Panc1 (cell line): Measurements from ENCODE around the gene EHMT2. TPM values are rescaled to one million over a fixed set of nuclear protein-coding genes. Genes with fewer than 3 reads are reported as not detected.
"Not testable (repeated sequence)": the region's sequence is repeated elsewhere in the genome, so short reads cannot be mapped to it uniquely, and the experiment has no call there.

Experiments used
- ATAC-seq: fragments of 200-7000 bp; cut with Tn5 transposase; 2 replicates; pipeline ENCODE4 v1.9.1; 2020; ENCODE audit warnings: mild to moderate bottlenecking, moderate library complexity
- BruUV-seq: library from RNA; stranded (reverse); fragments of 400-500 nt; replicated peaks from 2 replicates; lab custom pipeline; 2021; lab: Mats Ljungman, UMichigan
- CTCF ChIA-PET: fragments of 300-600 bp; sonication (Branson Sonifier 250); formaldehyde crosslinking; loops from one replicate; lab custom pipeline; 2022; ENCODE audit warnings: antibody characterized with exemption; lab: Charles Lee
- POLR2A ChIA-PET: fragments of 300-600 bp; sonication (Branson Sonifier 250); formaldehyde crosslinking; loops from one replicate; lab custom pipeline; 2022; ENCODE audit warnings: antibody characterized with exemption; lab: Charles Lee
- DNase-seq: peaks from one replicate; pipeline ENCODE4 v3.0.0-alpha.2; 2010; ENCODE audit warnings: low read depth, low spot score
- H3K27ac ChIP-seq: 2 replicates; pipeline ENCODE4 v1.5.1; 2011; ENCODE audit warnings: mild to moderate bottlenecking, low read length, inconsistent platforms
- H3K27me3 ChIP-seq: fragments of 200-500 bp; sonication (Bioruptor generic); 2 replicates; pipeline ENCODE4 v1.6.0; 2014; ENCODE audit warnings: low read length, inconsistent platforms; ENCODE audit not compliant: control insufficient read depth, insufficient read depth
- H3K36me3 ChIP-seq: fragments of 200-500 bp; sonication (Bioruptor generic); 2 replicates; pipeline ENCODE4 v1.5.1; 2014; ENCODE audit warnings: inconsistent platforms, mild to moderate bottlenecking, low read length, moderate library complexity; ENCODE audit not compliant: control insufficient read depth, insufficient read depth
- H3K4me1 ChIP-seq: 2 replicates; pipeline ENCODE4 v1.5.1; 2011; ENCODE audit warnings: inconsistent platforms, mild to moderate bottlenecking, low read length, moderate library complexity; ENCODE audit not compliant: control insufficient read depth, insufficient read depth
- H3K4me3 ChIP-seq, 2 experiments: 2 replicates each; pipeline ENCODE4 v1.5.1; 2011 to 2012; ENCODE audit warnings: low read depth in 2 of 2, low read length in 2 of 2, mild to moderate bottlenecking in 2 of 2, inconsistent platforms in 1 of 2, moderate library complexity in 1 of 2
- H3K9me3 ChIP-seq: fragments of 200-500 bp; sonication (Bioruptor generic); 2 replicates; pipeline ENCODE4 v1.5.1; 2014; ENCODE audit warnings: low read depth, mild to moderate bottlenecking, inconsistent platforms, low read length, moderate library complexity; ENCODE audit not compliant: control insufficient read depth, insufficient read depth
- CTCF ChIP-seq: fragments of 450-650 bp; IDR thresholded peaks from 2 replicates; pipeline ENCODE4 v1.5.1; 2017; ENCODE audit warnings: mild to moderate bottlenecking
- POLR2AphosphoS5 ChIP-seq: IDR thresholded peaks from 2 replicates; pipeline ENCODE4 v1.6.1; 2012; ENCODE audit warnings: mild to moderate bottlenecking, low read depth, low read length, moderate library complexity
- REST ChIP-seq, 2 experiments: IDR thresholded peaks; 2 replicates each; pipeline ENCODE4 v1.6.1; 2011 to 2012; ENCODE audit warnings: low read depth in 2 of 2, control low read depth in 1 of 2, low read length in 1 of 2, mild to moderate bottlenecking in 1 of 2, moderate library complexity in 1 of 2; ENCODE audit not compliant: insufficient read depth in 1 of 2
- SIN3A ChIP-seq: IDR thresholded peaks from 2 replicates; pipeline ENCODE4 v1.6.1; 2012; ENCODE audit warnings: low read depth, mild to moderate bottlenecking, low read length, moderate library complexity, borderline replicate concordance; ENCODE audit not compliant: insufficient read depth
- TCF7L2 ChIP-seq: IDR thresholded peaks from 2 replicates; pipeline ENCODE4 v1.6.1; 2011; ENCODE audit warnings: mild to moderate bottlenecking, low read depth, low read length, inconsistent platforms
- in situ Hi-C: cut with HindIII; loops from 2 replicates; pipeline ENCODE4 v1.10.0; 2016; ENCODE audit warnings: low sequenced_read_pairs, low pct_unique_long_range_greater_than_20kb
- intact Hi-C: fragments of 100-400 bp; cut with micrococcal nuclease; formaldehyde crosslinking; loops from one replicate; pipeline ENCODE4 v1.10.0; 2022; ENCODE audit not compliant: unreplicated experiment
- total RNA-seq: library from RNA; stranded (reverse); gene quantifications from one replicate; pipeline ENCODE4 v1.2.1, GENCODE V29; 2021; ENCODE audit not compliant: unreplicated experiment

The EHMT2 gene
- total RNA-seq, 1 experiment from 2014 or later, result 60.4 TPM

- Histone ChIP-seq H3K4me3 (no peak overlapping the region), H3K27ac (no peak overlapping the region), H3K9me3 (no peaks in the 10 kb centered on the region), H3K27me3 (no peaks in the 10 kb centered on the region), H3K36me3 (no peaks in the 10 kb centered on the region), H3K4me1 (no peaks in the 10 kb centered on the region)
- DNase-seq (no peak), ATAC-seq (no peak)
- BruUV-seq, result no TSS peak
- CTCF ChIA-PET, result no interaction called here
- TF ChIP-seq REST (IDR thresholded peaks at IDR 0.05; ENCODE audit: insufficient read depth in 1 of 2, low read depth in 2 of 2, low read length in 1 of 2), result no peak
- TF ChIP-seq CTCF, result no peak
- TF ChIP-seq POLR2AphosphoS5, result no peak
- no peak for TF ChIP-seq TCF7L2
- no peak for TF ChIP-seq SIN3A
- POLR2A ChIA-PET, result interaction anchor here (0.6 kb wide), 1 partner anchor 44 kb away, joined by 3 read pairs; no protein-coding TSS in a partner anchor
- in situ Hi-C loops, result no loop called here
- intact Hi-C loops, result no loop called here
Observed at GRCh38 chr6:31915351-31915750, 17.9 kb upstream of the EHMT2 start.

- H3K36me3 ChIP-seq, result no peaks in the 10 kb centered on the region
- DNase-seq, result no peak
- ChIA-PET CTCF (no interaction called here), POLR2A (no interaction called here)
- H3K27ac ChIP-seq, result no peak overlapping the region
- no peaks in the 10 kb centered on the region for H3K9me3 ChIP-seq
- BruUV-seq, result no TSS peak
- H3K27me3 ChIP-seq, result no peaks in the 10 kb centered on the region
- in situ Hi-C loops (no loop called here), intact Hi-C loops (no loop called here)
- H3K4me1 ChIP-seq, result peaks cover 4% of the 10 kb centered on the region; the same call in 1 of the 2 replicates
- H3K4me3 ChIP-seq, result no peak overlapping the region
- ATAC-seq, result no peak
- TF ChIP-seq REST (IDR thresholded peaks at IDR 0.05; ENCODE audit: insufficient read depth in 1 of 2, low read depth in 2 of 2, low read length in 1 of 2) (no peak), POLR2AphosphoS5 (no peak), TCF7L2 (no peak), SIN3A (no peak), CTCF (no peak)
Observed at GRCh38 chr6:31911826-31912585, 14.5 kb upstream of the EHMT2 start.

DNA sequence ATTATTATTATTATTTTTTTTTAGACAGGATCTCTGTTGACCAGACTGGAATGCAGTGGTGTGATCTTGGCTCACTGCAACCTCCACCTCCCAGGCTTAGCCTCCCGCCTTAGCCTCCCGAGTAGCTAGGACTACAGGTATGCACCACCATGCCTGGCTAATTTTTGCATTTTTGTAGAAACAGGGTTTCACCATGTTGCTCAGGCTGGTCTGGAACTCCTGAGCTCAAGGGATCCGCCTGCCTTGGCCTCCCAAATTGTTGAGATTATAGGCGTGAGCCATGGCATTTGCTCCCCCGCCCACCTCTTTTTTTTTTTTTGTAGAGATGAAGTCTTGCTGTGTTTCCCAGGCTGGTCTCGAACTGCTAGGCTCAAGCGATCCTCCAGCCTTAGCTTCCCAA lies 11.8 kb upstream of the EHMT2 start:
- BruUV-seq, H3K4me3 ChIP-seq, H3K36me3 ChIP-seq, intact Hi-C loops, DNase-seq, H3K27ac ChIP-seq, in situ Hi-C loops, ATAC-seq, H3K27me3 ChIP-seq, H3K4me1 ChIP-seq, H3K9me3 ChIP-seq: not testable (repeated sequence)
- ChIA-PET POLR2A (interaction anchor here (0.7 kb wide), 1 partner anchor 180 kb away, joined by 3 read pairs; the partner anchor contains the start of gene DDAH2), CTCF (interaction anchor here (0.6 kb wide), 1 partner anchor 100 kb away, joined by 3 read pairs; no protein-coding TSS in a partner anchor)
